ENCODE data around the gene HARS2.

- TF ChIP-seq POLR2A (IDR thresholded peaks at IDR 0.05; ENCODE audit: low read depth, low read length) (no peak), TAF1 (IDR thresholded peaks at IDR 0.05; ENCODE audit: borderline replicate concordance, low read depth, low read length) (no peak), POLR2AphosphoS5 (IDR thresholded peaks at IDR 0.05; ENCODE audit: low read depth, low read length) (no peak)
Measured at GRCh38 chr5:140734354-140734753, 43.1 kb downstream of the HARS2 start.

Data from GM12892 (cell line).